ENCODE measurements around the gene CENPI. TPM values are rescaled to one million over a fixed set of nuclear protein-coding genes. Genes with fewer than 3 reads are reported as not detected.

The CENPI gene
- total and polyA plus RNA-seq, 2 of the 13 experiments (the other 11 are each of a cell fraction or from before 2014, with no cell fraction given): 5.1 to 26.5 TPM

- ATAC-seq (no peak), FAIRE-seq (no peak), DNase-seq (ENCODE audit: low spot score) (no peak)
- no peaks in the 10 kb centered on the region for H3K79me2 ChIP-seq (ENCODE audit: insufficient read depth, low read length)
- H3K4me1 ChIP-seq (ENCODE audit: insufficient read depth, low read length): no peaks in the 10 kb centered on the region
- H4K20me1 ChIP-seq (ENCODE audit: insufficient read depth, low read length): no peaks in the 10 kb centered on the region
- in situ Hi-C loops (cut with HindIII; ENCODE audit: extremely low pct_ligation_motif_present, low pct_unique_long_range_greater_than_20kb): no loop called here
- no peak for TF ChIP-seq SUZ12 (IDR thresholded peaks at IDR 0.05; ENCODE audit: low read depth, low read length)
- no peak overlapping the region for H3K27ac ChIP-seq (ENCODE audit: extremely low read length, insufficient read depth, low read length)
- no TSS peak for BruUV-seq (replicated peaks)
- intact Hi-C loops (cut with micrococcal nuclease; ENCODE audit: unreplicated experiment): no loop called here
- H3K9me3 ChIP-seq (ENCODE audit: low read length): no peaks in the 10 kb centered on the region
- ChIA-PET POLR2A (no interaction called here), CTCF (ENCODE audit: low intra/inter-chr PET ratio, low total read pairs) (no interaction called here)
- H3K4me2 ChIP-seq (ENCODE audit: low read depth, low read length): no peak overlapping the region
- H3K4me3 ChIP-seq (replicated peaks in 1 of 3; ENCODE audit: insufficient read depth in 1 of 3, low read depth in 2 of 3, low read length in 3 of 3): no peak overlapping the region
- H3K27me3 ChIP-seq (ENCODE audit: control insufficient read depth in 1 of 2, insufficient read depth in 2 of 2, low read length in 2 of 2): no peaks in the 10 kb centered on the region
- no peaks in the 10 kb centered on the region for H3K36me3 ChIP-seq (replicated peaks in 1 of 2; ENCODE audit: control insufficient read depth in 1 of 2, insufficient read depth in 2 of 2, low read length in 2 of 2)
- H3K9ac ChIP-seq (ENCODE audit: insufficient read depth, low read depth, low read length): no peak overlapping the region
- 31% methylated on average over 8 of the region's 8 CpGs for whole genome bisulfite sequencing (ENCODE audit: low lambda C conversion rate)
- no peak overlapping the region for H2AFZ ChIP-seq (ENCODE audit: low read length)
Observed at GRCh38 chrX:101079736-101080270, 18.2 kb upstream of the CENPI start.

GRCh38 chrX:101080326-101081124 lies 17.5 kb upstream of the CENPI start:
- H2AFZ ChIP-seq (ENCODE audit: low read length): no peak overlapping the region
- intact Hi-C loops (cut with micrococcal nuclease; ENCODE audit: unreplicated experiment): no loop called here
- no peaks in the 10 kb centered on the region for H3K9me3 ChIP-seq (ENCODE audit: low read length)
- ChIA-PET POLR2A (no interaction called here), CTCF (ENCODE audit: low intra/inter-chr PET ratio, low total read pairs) (no interaction called here)
- H3K4me2 ChIP-seq (ENCODE audit: low read depth, low read length): no peak overlapping the region
- no peak overlapping the region for H3K4me3 ChIP-seq (replicated peaks in 1 of 3; ENCODE audit: insufficient read depth in 1 of 3, low read depth in 2 of 3, low read length in 3 of 3)
- ATAC-seq (no peak), FAIRE-seq (no peak), DNase-seq (ENCODE audit: low spot score) (no peak)
- in situ Hi-C loops (cut with HindIII; ENCODE audit: extremely low pct_ligation_motif_present, low pct_unique_long_range_greater_than_20kb): no loop called here
- no TSS peak for BruUV-seq (replicated peaks)
- no peaks in the 10 kb centered on the region for H4K20me1 ChIP-seq (ENCODE audit: insufficient read depth, low read length)
- H3K79me2 ChIP-seq (ENCODE audit: insufficient read depth, low read length): no peaks in the 10 kb centered on the region
- no peaks in the 10 kb centered on the region for H3K27me3 ChIP-seq (ENCODE audit: control insufficient read depth in 1 of 2, insufficient read depth in 2 of 2, low read length in 2 of 2)
- no peak overlapping the region for H3K9ac ChIP-seq (ENCODE audit: insufficient read depth, low read depth, low read length)
- no peaks in the 10 kb centered on the region for H3K36me3 ChIP-seq (replicated peaks in 1 of 2; ENCODE audit: control insufficient read depth in 1 of 2, insufficient read depth in 2 of 2, low read length in 2 of 2)
- H3K4me1 ChIP-seq (ENCODE audit: insufficient read depth, low read length): no peaks in the 10 kb centered on the region
- no peak overlapping the region for H3K27ac ChIP-seq (ENCODE audit: extremely low read length, insufficient read depth, low read length)
- WGBS (ENCODE audit: low lambda C conversion rate): 50% methylated on average over 2 of the region's 3 CpGs
- TF ChIP-seq CCAR2 (optimal IDR thresholded peaks at IDR 0.05; ENCODE audit: low read depth, low read length): no peak
- TF ChIP-seq ZNF24 (IDR thresholded peaks at IDR 0.05): no peak
- TF ChIP-seq ZNF160 (CRISPR knock-in tag; IDR thresholded peaks at IDR 0.05): no peak
- no peak for TF ChIP-seq HDAC1 (CRISPR knock-in tag; IDR thresholded peaks at IDR 0.05)
- TF ChIP-seq HBP1 (CRISPR knock-in tag; IDR thresholded peaks at IDR 0.05; ENCODE audit: low read depth): no peak
- no peak for TF ChIP-seq ZNF256 (CRISPR knock-in tag; conservative IDR thresholded peaks at IDR 0.05)
- TF ChIP-seq RBFOX2 (IDR thresholded peaks at IDR 0.05; ENCODE audit: low read depth, low read length): no peak
- no peak for TF ChIP-seq MTF2 (CRISPR knock-in tag; IDR thresholded peaks at IDR 0.05; ENCODE audit: borderline replicate concordance)
- no peak for TF ChIP-seq PRDM4 (CRISPR knock-in tag; IDR thresholded peaks at IDR 0.05; ENCODE audit: borderline replicate concordance)
- no peak for TF ChIP-seq ZNF414 (CRISPR knock-in tag; IDR thresholded peaks at IDR 0.05)
- no peak for TF ChIP-seq RBAK (CRISPR knock-in tag; IDR thresholded peaks at IDR 0.05)
- TF ChIP-seq ZNF607 (CRISPR knock-in tag; IDR thresholded peaks at IDR 0.05; ENCODE audit: borderline replicate concordance): no peak
- TF ChIP-seq TEAD3 (CRISPR knock-in tag; optimal IDR thresholded peaks at IDR 0.05; ENCODE audit: borderline replicate concordance): no peak

Data from HepG2 (cell line).